GM12878 (cell line): ENCODE measurements around the gene INPP1. TPM values are rescaled to one million over a fixed set of nuclear protein-coding genes. Genes with fewer than 3 reads are reported as not detected.

Experiments
- DPF2 ChIP-seq: fragments of 450-650 bp; IDR thresholded peaks from 2 replicates; pipeline ENCODE4 v1.6.1; 2017; ENCODE audit warnings: mild to moderate bottlenecking
- EED ChIP-seq: sonication (generic); IDR thresholded peaks from 2 replicates; pipeline ENCODE4 v1.6.1; 2016; ENCODE audit warnings: antibody characterized with exemption, low read depth
- HDAC2 ChIP-seq: fragments of 200-600 bp; sonication (generic); IDR thresholded peaks from 2 replicates; pipeline ENCODE4 v1.6.1; 2017
- HDGF ChIP-seq: fragments of 450-650 bp; IDR thresholded peaks from 2 replicates; pipeline ENCODE4 v1.6.1; 2016; ENCODE audit warnings: antibody characterized with exemption
- IRF4 ChIP-seq: IDR thresholded peaks from 2 replicates; pipeline ENCODE4 v1.6.1; 2011; ENCODE audit warnings: low read depth, low read length
- NFIC ChIP-seq: IDR thresholded peaks from 2 replicates; pipeline ENCODE4 v1.6.1; 2012; ENCODE audit warnings: low read depth, mild to moderate bottlenecking, inconsistent platforms, low read length, moderate library complexity
- NFXL1 ChIP-seq: fragments of 450-650 bp; IDR thresholded peaks from 2 replicates; pipeline ENCODE4 v1.6.1; 2017; ENCODE audit warnings: antibody characterized with exemption, mild to moderate bottlenecking, borderline replicate concordance
- RB1 ChIP-seq: fragments of 450-650 bp; formaldehyde crosslinking; IDR thresholded peaks from 2 replicates; pipeline ENCODE4 v1.6.1; 2017; ENCODE audit warnings: mild to moderate bottlenecking, borderline replicate concordance
- TARDBP ChIP-seq: IDR thresholded peaks from 2 replicates; pipeline ENCODE4 v1.6.1; 2016; ENCODE audit warnings: borderline replicate concordance
- TCF12 ChIP-seq: IDR thresholded peaks from 2 replicates; pipeline ENCODE4 v1.6.1; 2011; ENCODE audit warnings: low read depth, mild to moderate bottlenecking, low read length
- ZNF24 ChIP-seq: fragments of 450-650 bp; IDR thresholded peaks from 2 replicates; pipeline ENCODE4 v1.6.1; 2017; ENCODE audit warnings: antibody characterized with exemption, mild to moderate bottlenecking
- ZNF687 ChIP-seq: fragments of 450-650 bp; IDR thresholded peaks from 2 replicates; pipeline ENCODE4 v1.6.1; 2017; ENCODE audit warnings: mild to moderate bottlenecking, moderate library complexity
- polyA plus RNA-seq, 11 experiments: library from polyadenylated mRNA; depleted of rRNA in 4 of 11; unstranded in 6 of 11; stranded (reverse) in 5 of 11; fragments of >200 nt; fragmentation: Nextera tagmentation in 4 of 11; fragmentation: Illumina TruSeq in 1 of 11; extraction: Ambion mirVana in 4 of 11; extraction: Trizol in 1 of 11; gene quantifications; 1 replicate in 1 of 11; 2 replicates in 10 of 11; pipeline versions ENCODE4 v1.2.1 to v1.2.3, GENCODE V29; 2011 to 2016; ENCODE audit warnings: inconsistent platforms in 2 of 11, missing spikeins in 2 of 11, low read depth in 1 of 11
- total RNA-seq, 4 experiments: library from RNA; depleted of rRNA in 3 of 4; stranded (reverse); fragments of >200 nt in 3 of 4; fragmentation: Illumina TruSeq in 1 of 4; extraction: Trizol in 1 of 4; gene quantifications; 2 replicates each; pipeline versions ENCODE4 v1.2.1 to v1.2.3, GENCODE V29; 2013 to 2021
- TF ChIP-seq, protein P1 (sequence below): IDR thresholded peaks from 2 replicates; pipeline ENCODE4 v1.6.1; 2012; ENCODE audit warnings: low read depth, low read length, improper control_type of control experiment
- TF ChIP-seq, protein P2 (sequence below): fragments of 450-650 bp; conservative IDR thresholded peaks from 2 replicates; pipeline ENCODE4 v1.6.1; 2017; ENCODE audit warnings: mild to moderate bottlenecking, moderate library complexity
- TF ChIP-seq, protein P3 (sequence below): fragments of 450-650 bp; IDR thresholded peaks from 2 replicates; pipeline ENCODE4 v1.6.1; 2016; ENCODE audit warnings: mild to moderate bottlenecking, moderate library complexity, borderline replicate concordance

INPP1 gene
- total and polyA plus RNA-seq, 10 of the 15 experiments (the other 5 are each of a cell fraction or from before 2014, with no cell fraction given) = 3.3 to 17.9 (median 11.1) TPM

DNA sequence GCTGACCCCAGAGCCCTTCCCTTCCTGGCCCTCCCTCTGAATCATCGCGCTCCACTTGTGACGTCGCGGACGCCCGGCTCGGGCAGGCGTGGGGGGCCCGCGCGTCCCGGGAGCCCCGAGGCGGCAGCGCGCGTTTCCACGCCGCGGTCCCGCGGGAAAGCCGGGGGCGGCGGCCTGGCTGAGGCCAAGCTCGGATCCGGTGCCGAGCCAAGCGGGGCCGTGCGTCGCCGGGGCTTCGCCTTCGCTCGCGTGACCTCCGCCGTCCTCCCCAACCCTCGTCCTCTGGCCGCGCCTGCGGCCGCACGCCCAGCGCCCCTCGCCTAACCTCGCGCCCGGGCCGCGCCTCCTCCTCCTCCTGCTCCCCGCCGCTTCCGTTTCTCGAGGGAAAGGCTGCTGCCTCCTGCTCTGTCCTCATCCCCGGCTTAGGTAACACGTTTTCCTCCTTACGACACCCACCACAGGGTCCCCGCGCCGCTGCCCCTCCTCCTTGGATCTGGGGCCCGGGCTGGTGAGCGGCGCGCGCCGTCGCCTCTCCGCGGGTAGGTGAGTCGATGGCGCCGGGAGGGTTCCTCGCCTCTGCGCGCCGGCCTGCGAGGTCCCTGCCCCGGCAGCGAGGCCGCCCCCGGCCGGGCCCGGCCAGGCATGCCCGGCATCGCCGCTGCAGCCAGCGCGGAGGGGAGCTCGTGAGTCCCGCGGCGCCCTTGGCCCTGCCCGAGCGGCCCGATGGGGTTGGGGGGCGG is at the start of gene INPP1 (continued):
- TF ChIP-seq, protein P1, sequence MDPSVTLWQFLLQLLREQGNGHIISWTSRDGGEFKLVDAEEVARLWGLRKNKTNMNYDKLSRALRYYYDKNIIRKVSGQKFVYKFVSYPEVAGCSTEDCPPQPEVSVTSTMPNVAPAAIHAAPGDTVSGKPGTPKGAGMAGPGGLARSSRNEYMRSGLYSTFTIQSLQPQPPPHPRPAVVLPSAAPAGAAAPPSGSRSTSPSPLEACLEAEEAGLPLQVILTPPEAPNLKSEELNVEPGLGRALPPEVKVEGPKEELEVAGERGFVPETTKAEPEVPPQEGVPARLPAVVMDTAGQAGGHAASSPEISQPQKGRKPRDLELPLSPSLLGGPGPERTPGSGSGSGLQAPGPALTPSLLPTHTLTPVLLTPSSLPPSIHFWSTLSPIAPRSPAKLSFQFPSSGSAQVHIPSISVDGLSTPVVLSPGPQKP = 0 out of 2 replicates have a peak, but pooled peaks have one; percentile 45
- TF ChIP-seq NFIC (no peak), ZNF24 (0 out of 2 replicates have a peak, but pooled peaks have one; percentile 32), NFXL1 (peak; percentile 94), TCF12 (no peak), RB1 (0 out of 2 replicates have a peak, but pooled peaks have one; percentile 28), TARDBP (no peak), HDGF (no peak), IRF4 (no peak), EED (0 out of 2 replicates have a peak, but pooled peaks have one; percentile 3), HDAC2 (peak; percentile 82; the same call in 1 of the 2 replicates), DPF2 (peak; percentile 77), ZNF687 (peak; percentile 82)
- TF ChIP-seq, protein P2, sequence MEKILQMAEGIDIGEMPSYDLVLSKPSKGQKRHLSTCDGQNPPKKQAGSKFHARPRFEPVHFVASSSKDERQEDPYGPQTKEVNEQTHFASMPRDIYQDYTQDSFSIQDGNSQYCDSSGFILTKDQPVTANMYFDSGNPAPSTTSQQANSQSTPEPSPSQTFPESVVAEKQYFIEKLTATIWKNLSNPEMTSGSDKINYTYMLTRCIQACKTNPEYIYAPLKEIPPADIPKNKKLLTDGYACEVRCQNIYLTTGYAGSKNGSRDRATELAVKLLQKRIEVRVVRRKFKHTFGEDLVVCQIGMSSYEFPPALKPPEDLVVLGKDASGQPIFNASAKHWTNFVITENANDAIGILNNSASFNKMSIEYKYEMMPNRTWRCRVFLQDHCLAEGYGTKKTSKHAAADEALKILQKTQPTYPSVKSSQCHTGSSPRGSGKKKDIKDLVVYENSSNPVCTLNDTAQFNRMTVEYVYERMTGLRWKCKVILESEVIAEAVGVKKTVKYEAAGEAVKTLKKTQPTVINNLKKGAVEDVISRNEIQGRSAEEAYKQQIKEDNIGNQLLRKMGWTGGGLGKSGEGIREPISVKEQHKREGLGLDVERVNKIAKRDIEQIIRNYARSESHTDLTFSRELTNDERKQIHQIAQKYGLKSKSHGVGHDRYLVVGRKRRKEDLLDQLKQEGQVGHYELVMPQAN = peak; percentile 69; the same call in 1 of the 2 replicates
- TF ChIP-seq, protein P3, sequence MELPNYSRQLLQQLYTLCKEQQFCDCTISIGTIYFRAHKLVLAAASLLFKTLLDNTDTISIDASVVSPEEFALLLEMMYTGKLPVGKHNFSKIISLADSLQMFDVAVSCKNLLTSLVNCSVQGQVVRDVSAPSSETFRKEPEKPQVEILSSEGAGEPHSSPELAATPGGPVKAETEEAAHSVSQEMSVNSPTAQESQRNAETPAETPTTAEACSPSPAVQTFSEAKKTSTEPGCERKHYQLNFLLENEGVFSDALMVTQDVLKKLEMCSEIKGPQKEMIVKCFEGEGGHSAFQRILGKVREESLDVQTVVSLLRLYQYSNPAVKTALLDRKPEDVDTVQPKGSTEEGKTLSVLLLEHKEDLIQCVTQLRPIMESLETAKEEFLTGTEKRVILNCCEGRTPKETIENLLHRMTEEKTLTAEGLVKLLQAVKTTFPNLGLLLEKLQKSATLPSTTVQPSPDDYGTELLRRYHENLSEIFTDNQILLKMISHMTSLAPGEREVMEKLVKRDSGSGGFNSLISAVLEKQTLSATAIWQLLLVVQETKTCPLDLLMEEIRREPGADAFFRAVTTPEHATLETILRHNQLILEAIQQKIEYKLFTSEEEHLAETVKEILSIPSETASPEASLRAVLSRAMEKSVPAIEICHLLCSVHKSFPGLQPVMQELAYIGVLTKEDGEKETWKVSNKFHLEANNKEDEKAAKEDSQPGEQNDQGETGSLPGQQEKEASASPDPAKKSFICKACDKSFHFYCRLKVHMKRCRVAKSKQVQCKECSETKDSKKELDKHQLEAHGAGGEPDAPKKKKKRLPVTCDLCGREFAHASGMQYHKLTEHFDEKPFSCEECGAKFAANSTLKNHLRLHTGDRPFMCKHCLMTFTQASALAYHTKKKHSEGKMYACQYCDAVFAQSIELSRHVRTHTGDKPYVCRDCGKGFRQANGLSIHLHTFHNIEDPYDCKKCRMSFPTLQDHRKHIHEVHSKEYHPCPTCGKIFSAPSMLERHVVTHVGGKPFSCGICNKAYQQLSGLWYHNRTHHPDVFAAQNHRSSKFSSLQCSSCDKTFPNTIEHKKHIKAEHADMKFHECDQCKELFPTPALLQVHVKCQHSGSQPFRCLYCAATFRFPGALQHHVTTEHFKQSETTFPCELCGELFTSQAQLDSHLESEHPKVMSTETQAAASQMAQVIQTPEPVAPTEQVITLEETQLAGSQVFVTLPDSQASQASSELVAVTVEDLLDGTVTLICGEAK = no peak
